Measurements from ENCODE around the gene SWAP70. TPM values are rescaled to one million over a fixed set of nuclear protein-coding genes. Genes with fewer than 3 reads are reported as not detected.

SWAP70 gene
- total and polyA plus RNA-seq, 9 of the 15 experiments (the other 6 are each of a cell fraction or from before 2014, with no cell fraction given), result 1.7 to 4.9 (median 3.9) TPM

DNA sequence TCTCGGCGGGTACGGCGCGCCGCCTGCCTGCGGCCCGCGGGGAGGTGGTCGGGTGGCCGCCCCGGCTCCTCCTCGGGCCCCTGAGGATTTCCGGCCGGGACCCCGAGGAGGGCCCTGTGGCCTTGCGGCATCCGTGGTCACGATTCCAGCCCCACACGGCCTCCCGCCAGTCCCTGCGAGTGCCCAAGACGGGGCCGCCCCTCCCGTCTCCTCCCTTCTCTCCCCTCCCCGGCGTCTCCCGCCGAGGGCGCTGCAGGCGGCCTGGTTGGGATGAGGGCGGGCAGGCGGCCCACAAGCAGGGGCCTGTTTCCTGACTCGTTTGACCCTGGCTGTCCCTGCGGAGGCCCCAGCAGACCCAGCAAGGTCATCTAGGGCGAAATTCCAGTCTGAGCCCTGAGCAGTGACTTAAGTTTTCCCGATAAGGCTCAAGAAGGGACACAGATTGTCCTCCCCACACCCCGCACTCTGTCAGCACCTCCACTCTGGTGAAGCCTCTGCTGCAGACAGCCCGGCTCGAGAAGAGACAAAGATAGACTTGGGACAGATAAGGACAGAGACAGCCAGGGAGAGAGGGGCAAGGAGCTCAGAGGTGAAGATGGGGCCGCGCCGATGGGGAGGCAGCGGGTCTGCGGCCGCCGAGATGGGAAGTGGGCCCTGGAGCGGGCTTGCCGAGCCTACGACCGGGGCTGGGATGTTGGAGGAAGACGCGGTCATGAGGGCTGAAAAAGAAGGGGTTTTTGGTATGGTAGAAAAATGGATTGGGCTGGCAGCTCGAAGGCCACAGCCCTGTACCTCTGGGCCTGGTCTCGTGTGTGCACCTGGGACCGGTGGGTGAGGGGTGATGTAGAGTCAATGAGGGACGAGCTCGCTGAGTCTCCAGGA lies 95.0 kb downstream of the SWAP70 start (continued):
- TF ChIP-seq, protein P1, sequence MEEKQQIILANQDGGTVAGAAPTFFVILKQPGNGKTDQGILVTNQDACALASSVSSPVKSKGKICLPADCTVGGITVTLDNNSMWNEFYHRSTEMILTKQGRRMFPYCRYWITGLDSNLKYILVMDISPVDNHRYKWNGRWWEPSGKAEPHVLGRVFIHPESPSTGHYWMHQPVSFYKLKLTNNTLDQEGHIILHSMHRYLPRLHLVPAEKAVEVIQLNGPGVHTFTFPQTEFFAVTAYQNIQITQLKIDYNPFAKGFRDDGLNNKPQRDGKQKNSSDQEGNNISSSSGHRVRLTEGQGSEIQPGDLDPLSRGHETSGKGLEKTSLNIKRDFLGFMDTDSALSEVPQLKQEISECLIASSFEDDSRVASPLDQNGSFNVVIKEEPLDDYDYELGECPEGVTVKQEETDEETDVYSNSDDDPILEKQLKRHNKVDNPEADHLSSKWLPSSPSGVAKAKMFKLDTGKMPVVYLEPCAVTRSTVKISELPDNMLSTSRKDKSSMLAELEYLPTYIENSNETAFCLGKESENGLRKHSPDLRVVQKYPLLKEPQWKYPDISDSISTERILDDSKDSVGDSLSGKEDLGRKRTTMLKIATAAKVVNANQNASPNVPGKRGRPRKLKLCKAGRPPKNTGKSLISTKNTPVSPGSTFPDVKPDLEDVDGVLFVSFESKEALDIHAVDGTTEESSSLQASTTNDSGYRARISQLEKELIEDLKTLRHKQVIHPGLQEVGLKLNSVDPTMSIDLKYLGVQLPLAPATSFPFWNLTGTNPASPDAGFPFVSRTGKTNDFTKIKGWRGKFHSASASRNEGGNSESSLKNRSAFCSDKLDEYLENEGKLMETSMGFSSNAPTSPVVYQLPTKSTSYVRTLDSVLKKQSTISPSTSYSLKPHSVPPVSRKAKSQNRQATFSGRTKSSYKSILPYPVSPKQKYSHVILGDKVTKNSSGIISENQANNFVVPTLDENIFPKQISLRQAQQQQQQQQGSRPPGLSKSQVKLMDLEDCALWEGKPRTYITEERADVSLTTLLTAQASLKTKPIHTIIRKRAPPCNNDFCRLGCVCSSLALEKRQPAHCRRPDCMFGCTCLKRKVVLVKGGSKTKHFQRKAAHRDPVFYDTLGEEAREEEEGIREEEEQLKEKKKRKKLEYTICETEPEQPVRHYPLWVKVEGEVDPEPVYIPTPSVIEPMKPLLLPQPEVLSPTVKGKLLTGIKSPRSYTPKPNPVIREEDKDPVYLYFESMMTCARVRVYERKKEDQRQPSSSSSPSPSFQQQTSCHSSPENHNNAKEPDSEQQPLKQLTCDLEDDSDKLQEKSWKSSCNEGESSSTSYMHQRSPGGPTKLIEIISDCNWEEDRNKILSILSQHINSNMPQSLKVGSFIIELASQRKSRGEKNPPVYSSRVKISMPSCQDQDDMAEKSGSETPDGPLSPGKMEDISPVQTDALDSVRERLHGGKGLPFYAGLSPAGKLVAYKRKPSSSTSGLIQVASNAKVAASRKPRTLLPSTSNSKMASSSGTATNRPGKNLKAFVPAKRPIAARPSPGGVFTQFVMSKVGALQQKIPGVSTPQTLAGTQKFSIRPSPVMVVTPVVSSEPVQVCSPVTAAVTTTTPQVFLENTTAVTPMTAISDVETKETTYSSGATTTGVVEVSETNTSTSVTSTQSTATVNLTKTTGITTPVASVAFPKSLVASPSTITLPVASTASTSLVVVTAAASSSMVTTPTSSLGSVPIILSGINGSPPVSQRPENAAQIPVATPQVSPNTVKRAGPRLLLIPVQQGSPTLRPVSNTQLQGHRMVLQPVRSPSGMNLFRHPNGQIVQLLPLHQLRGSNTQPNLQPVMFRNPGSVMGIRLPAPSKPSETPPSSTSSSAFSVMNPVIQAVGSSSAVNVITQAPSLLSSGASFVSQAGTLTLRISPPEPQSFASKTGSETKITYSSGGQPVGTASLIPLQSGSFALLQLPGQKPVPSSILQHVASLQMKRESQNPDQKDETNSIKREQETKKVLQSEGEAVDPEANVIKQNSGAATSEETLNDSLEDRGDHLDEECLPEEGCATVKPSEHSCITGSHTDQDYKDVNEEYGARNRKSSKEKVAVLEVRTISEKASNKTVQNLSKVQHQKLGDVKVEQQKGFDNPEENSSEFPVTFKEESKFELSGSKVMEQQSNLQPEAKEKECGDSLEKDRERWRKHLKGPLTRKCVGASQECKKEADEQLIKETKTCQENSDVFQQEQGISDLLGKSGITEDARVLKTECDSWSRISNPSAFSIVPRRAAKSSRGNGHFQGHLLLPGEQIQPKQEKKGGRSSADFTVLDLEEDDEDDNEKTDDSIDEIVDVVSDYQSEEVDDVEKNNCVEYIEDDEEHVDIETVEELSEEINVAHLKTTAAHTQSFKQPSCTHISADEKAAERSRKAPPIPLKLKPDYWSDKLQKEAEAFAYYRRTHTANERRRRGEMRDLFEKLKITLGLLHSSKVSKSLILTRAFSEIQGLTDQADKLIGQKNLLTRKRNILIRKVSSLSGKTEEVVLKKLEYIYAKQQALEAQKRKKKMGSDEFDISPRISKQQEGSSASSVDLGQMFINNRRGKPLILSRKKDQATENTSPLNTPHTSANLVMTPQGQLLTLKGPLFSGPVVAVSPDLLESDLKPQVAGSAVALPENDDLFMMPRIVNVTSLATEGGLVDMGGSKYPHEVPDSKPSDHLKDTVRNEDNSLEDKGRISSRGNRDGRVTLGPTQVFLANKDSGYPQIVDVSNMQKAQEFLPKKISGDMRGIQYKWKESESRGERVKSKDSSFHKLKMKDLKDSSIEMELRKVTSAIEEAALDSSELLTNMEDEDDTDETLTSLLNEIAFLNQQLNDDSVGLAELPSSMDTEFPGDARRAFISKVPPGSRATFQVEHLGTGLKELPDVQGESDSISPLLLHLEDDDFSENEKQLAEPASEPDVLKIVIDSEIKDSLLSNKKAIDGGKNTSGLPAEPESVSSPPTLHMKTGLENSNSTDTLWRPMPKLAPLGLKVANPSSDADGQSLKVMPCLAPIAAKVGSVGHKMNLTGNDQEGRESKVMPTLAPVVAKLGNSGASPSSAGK (IDR thresholded peaks at IDR 0.05), result peak; percentile 86
- TF ChIP-seq, protein P2, sequence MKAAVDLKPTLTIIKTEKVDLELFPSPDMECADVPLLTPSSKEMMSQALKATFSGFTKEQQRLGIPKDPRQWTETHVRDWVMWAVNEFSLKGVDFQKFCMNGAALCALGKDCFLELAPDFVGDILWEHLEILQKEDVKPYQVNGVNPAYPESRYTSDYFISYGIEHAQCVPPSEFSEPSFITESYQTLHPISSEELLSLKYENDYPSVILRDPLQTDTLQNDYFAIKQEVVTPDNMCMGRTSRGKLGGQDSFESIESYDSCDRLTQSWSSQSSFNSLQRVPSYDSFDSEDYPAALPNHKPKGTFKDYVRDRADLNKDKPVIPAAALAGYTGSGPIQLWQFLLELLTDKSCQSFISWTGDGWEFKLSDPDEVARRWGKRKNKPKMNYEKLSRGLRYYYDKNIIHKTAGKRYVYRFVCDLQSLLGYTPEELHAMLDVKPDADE (conservative IDR thresholded peaks at IDR 0.05; ENCODE audit: control insufficient read depth, low read depth, low read length), result no peak
- TF ChIP-seq, protein P3, sequence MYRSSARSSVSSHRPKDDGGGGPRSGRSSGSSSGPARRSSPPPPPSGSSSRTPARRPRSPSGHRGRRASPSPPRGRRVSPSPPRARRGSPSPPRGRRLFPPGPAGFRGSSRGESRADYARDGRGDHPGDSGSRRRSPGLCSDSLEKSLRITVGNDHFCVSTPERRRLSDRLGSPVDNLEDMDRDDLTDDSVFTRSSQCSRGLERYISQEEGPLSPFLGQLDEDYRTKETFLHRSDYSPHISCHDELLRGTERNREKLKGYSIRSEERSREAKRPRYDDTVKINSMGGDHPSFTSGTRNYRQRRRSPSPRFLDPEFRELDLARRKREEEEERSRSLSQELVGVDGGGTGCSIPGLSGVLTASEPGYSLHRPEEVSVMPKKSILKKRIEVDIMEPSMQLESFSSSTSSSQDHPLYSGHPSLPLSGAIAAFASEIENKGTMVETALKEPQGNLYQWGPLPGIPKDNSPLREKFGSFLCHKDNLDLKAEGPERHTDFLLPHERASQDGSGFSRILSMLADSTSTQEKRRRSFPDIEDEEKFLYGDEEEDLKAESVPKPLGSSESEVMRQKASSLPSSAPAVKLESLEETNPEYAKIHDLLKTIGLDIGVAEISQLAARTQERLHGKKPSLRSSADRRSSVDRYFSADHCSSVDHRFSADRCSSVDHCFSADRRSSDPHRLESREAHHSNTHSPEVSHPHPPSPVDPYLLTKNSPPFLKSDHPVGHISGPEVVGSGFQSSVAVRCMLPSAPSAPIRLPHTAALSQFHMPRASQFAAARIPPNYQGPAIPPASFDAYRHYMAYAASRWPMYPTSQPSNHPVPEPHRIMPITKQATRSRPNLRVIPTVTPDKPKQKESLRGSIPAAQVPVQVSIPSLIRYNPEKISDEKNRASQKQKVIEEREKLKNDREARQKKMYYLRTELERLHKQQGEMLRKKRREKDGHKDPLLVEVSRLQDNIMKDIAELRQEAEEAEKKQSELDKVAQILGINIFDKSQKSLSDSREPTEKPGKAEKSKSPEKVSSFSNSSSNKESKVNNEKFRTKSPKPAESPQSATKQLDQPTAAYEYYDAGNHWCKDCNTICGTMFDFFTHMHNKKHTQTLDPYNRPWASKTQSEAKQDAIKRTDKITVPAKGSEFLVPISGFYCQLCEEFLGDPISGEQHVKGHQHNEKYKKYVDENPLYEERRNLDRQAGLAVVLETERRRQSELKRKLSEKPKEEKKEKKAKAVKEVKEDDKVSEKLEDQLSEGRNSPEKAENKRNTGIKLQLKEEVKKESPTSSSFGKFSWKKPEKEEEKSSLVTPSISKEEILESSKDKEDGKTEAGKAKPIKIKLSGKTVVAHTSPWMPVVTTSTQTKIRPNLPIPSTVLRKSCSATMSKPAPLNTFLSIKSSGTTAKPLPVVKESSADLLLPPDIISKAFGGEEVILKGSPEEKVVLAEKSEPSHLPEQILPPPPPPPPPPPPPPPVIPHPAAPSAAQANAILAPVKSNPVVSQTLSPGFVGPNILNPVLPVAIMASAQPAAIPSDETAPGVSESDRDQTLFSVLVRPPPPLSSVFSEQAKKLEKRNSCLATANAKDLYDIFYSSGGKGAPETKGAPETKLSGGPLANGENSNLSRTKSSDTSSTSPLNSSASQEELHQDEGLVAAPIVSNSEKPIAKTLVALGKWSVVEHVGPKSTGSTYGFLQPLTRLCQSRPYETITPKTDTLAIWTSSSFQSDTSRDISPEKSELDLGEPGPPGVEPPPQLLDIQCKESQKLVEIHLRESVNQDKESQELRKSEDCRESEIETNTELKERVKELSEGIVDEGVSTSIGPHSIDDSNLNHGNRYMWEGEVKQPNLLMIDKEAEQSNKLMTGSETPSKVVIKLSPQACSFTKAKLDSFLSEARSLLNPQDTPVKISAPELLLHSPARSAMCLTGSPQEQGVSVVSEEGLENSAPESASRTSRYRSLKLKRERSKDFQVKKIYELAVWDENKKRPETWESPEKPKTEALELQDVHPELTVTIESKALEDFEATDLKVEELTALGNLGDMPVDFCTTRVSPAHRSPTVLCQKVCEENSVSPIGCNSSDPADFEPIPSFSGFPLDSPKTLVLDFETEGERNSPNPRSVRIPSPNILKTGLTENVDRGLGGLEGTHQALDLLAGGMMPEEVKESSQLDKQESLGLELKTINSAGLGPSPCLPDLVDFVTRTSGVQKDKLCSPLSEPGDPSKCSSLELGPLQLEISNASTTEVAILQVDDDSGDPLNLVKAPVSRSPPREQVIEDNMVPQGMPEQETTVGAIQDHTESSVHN (IDR thresholded peaks at IDR 0.05; ENCODE audit: borderline replicate concordance in 1 of 2, low read depth in 1 of 2), result no peak
- no peak for TF ChIP-seq TAF9B (IDR thresholded peaks at IDR 0.05; ENCODE audit: partially characterized antibody)

Measured in K562 (cell line).